Natural killer cell (primary cell): ENCODE measurements around the gene CYB5D1. TPM values are rescaled to one million over a fixed set of nuclear protein-coding genes. Genes with fewer than 3 reads are reported as not detected.

ENCODE experiments used
- ATAC-seq, 3 donors: fragments of 150-1000 bp in 2 of 3; fragments of 200-7000 bp in 1 of 3; cut with Tn5 transposase; 1 replicate in 1 of 3; 2 replicates in 2 of 3; pipeline ENCODE4 v1.10.0; 2021; ENCODE audit warnings: mild to moderate bottlenecking in 2 of 3, moderate library complexity in 2 of 3
- DNase-seq, 2 donors: peaks; one replicate each; pipeline versions ENCODE4 v3.0.0 to v3.0.0-alpha.2; 2013 to 2021; ENCODE audit warnings: mixed read lengths in 1 of 2
- H3K27ac ChIP-seq: one replicate; pipeline ENCODE4 v1.5.1; 2013; ENCODE audit warnings: mild to moderate bottlenecking, low read length
- H3K27me3 ChIP-seq: one replicate; pipeline ENCODE4 v1.6.1; 2013; ENCODE audit warnings: low read length; ENCODE audit not compliant: control insufficient read depth, insufficient read depth
- H3K36me3 ChIP-seq: one replicate; pipeline ENCODE4 v1.6.1; 2013; ENCODE audit warnings: low read length; ENCODE audit not compliant: control insufficient read depth, insufficient read depth
- H3K4me1 ChIP-seq: one replicate; pipeline ENCODE4 v1.6.1; 2013; ENCODE audit warnings: low read length; ENCODE audit not compliant: control insufficient read depth, insufficient read depth
- H3K4me3 ChIP-seq: one replicate; pipeline ENCODE4 v1.5.1; 2013; ENCODE audit warnings: low read length
- H3K9me3 ChIP-seq: one replicate; pipeline ENCODE4 v1.6.1; 2013; ENCODE audit warnings: low read length; ENCODE audit not compliant: control insufficient read depth, insufficient read depth
- H3K27ac Mint-ChIP-seq, 2 donors: one replicate each; pipeline ENCODE4 v1.8.0; 2022; ENCODE audit warnings: mild to moderate bottlenecking in 2 of 2, mixed read lengths in 2 of 2, moderate library complexity in 1 of 2
- H3K27me3 Mint-ChIP-seq, 2 donors: one replicate each; pipeline ENCODE4 v1.8.0; 2022; ENCODE audit warnings: low read depth in 2 of 2, mixed read lengths in 2 of 2
- H3K36me3 Mint-ChIP-seq: one replicate; pipeline ENCODE4 v1.8.0; 2022; ENCODE audit warnings: mixed read lengths
- H3K4me1 Mint-ChIP-seq, 2 donors: one replicate each; pipeline ENCODE4 v1.8.0; 2022; ENCODE audit warnings: mixed read lengths in 2 of 2
- H3K4me3 Mint-ChIP-seq: one replicate; pipeline ENCODE4 v1.8.0; 2022; ENCODE audit warnings: mild to moderate bottlenecking, moderate library complexity, mixed read lengths
- H3K9me3 Mint-ChIP-seq, 2 donors: one replicate each; pipeline ENCODE4 v1.8.0; 2022; ENCODE audit warnings: mixed read lengths in 2 of 2
- WGBS: methylation state at CpG from one replicate; pipeline ENCODE4 v1.1.7; 2013; ENCODE audit warnings: missing lambda C conversion rate; ENCODE audit not compliant: insufficient coverage; 5-methylcytosine and 5-hydroxymethylcytosine counted together
- intact Hi-C: fragments of 100-400 bp; cut with micrococcal nuclease; formaldehyde crosslinking; loops from one replicate; pipeline ENCODE4 v1.14.2; 2022
- total RNA-seq, 4 donors: library from RNA; stranded (reverse); fragments of 120-200 nt in 1 of 4; gene quantifications; one replicate each; pipeline versions ENCODE4 v1.2.3 to v1.2.4, GENCODE V29; 2013 to 2022
- TF ChIP-seq, protein P1 (sequence below): fragments of 200-600 bp; IDR thresholded peaks from one replicate; pipeline ENCODE4 v1.8.0; 2022; ENCODE audit warnings: antibody characterized with exemption

The CYB5D1 gene
- total RNA-seq, 3 donors from 2014 or later (not counting 1 experiment from before 2014, with no cell fraction given) = 11.0 to 18.3 (median 11.5) TPM

DNA sequence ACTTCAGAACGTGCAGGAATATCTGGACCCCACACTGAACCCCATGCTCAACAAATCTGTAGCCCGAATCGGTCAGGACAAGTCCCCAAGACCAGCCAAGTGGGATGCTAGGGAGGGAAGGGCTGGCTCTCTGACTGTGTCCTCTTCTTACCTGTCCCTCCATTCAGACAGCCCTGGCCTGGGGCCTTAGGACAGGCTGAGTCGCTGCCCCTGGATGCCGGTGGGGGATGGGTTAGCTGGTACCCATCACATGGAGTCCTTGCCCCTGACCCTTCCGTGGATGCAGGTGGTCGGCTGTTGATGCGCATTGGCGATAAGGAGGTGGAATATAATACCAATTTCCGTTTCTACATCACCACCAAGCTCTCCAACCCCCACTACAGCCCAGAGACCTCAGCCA, 39.8 kb upstream of the CYB5D1 start:
- TF ChIP-seq, protein P1, sequence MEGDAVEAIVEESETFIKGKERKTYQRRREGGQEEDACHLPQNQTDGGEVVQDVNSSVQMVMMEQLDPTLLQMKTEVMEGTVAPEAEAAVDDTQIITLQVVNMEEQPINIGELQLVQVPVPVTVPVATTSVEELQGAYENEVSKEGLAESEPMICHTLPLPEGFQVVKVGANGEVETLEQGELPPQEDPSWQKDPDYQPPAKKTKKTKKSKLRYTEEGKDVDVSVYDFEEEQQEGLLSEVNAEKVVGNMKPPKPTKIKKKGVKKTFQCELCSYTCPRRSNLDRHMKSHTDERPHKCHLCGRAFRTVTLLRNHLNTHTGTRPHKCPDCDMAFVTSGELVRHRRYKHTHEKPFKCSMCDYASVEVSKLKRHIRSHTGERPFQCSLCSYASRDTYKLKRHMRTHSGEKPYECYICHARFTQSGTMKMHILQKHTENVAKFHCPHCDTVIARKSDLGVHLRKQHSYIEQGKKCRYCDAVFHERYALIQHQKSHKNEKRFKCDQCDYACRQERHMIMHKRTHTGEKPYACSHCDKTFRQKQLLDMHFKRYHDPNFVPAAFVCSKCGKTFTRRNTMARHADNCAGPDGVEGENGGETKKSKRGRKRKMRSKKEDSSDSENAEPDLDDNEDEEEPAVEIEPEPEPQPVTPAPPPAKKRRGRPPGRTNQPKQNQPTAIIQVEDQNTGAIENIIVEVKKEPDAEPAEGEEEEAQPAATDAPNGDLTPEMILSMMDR = no peak
- intact Hi-C loops = no loop called here
- H3K4me3 ChIP-seq = no peak overlapping the region
- H3K4me3 Mint-ChIP-seq = no peak overlapping the region
- H3K36me3 ChIP-seq = no peaks in the 10 kb centered on the region
- no peak overlapping the region for H3K27ac ChIP-seq
- no peaks in the 10 kb centered on the region for H3K27me3 ChIP-seq
- no peaks in the 10 kb centered on the region for H3K9me3 Mint-ChIP-seq
- DNase-seq (no peak), ATAC-seq (no peak)
- H3K27ac Mint-ChIP-seq = no peak overlapping the region
- H3K27me3 Mint-ChIP-seq = peaks cover 0 to 7% of the 10 kb centered on the region in 2 donors
- H3K36me3 Mint-ChIP-seq = no peaks in the 10 kb centered on the region
- 90% methylated on average over 10 of the region's 10 CpGs for WGBS
- no peaks in the 10 kb centered on the region for H3K9me3 ChIP-seq
- H3K4me1 Mint-ChIP-seq = no peaks in the 10 kb centered on the region
- H3K4me1 ChIP-seq = no peaks in the 10 kb centered on the region

DNA sequence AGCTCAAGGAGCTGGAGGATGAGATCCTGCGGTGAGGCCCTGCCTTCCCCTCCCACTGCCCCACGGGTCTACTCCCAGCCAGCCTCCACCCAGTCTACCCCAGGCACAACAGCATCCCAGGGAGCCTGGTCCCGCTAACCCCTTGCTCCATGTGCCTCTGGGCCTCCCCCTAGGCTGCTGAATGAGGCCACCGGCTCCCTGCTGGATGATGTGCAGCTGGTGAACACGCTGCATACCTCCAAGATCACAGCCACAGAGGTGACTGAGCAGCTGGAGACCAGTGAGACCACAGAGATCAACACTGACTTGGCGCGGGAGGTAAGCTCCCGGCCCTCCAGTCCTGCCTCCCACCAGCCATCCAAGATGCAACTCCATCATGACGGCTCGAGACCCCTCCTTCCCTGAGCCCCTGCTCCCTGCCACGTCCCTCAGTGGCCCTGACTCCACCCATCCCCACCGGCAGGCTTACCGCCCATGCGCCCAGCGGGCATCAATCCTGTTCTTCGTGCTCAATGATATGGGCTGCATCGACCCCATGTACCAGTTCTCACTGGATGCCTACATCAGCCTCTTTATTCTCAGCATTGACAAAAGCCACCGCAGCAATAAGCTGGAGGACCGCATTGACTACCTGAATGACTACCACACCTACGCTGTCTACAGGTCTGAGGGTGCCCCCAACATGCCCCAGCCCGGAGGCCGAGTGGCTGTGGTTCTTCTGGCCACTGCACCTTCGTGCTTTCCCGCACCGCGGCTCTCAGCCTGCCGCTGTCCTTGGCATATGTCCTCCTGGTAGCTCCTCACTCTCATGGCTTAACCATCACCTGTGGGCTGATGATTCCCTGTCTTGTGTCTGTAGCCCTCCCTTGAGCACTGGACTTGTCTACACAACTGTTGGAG, 38.8 kb upstream of the CYB5D1 start:
- H3K36me3 ChIP-seq = no peaks in the 10 kb centered on the region
- Mint-ChIP-seq H3K4me3 (no peak overlapping the region), H3K36me3 (no peaks in the 10 kb centered on the region), H3K27me3 (peaks cover 4 to 7% of the 10 kb centered on the region in 2 donors), H3K9me3 (no peaks in the 10 kb centered on the region), H3K27ac (no peak overlapping the region), H3K4me1 (no peaks in the 10 kb centered on the region)
- ATAC-seq (no peak), DNase-seq (no peak)
- H3K27me3 ChIP-seq = no peaks in the 10 kb centered on the region
- WGBS = 88% methylated on average over 27 of the region's 27 CpGs
- no peaks in the 10 kb centered on the region for H3K4me1 ChIP-seq
- intact Hi-C loops = no loop called here
- no peaks in the 10 kb centered on the region for H3K9me3 ChIP-seq
- no peak overlapping the region for H3K27ac ChIP-seq
- TF ChIP-seq, protein P1 = no peak
- H3K4me3 ChIP-seq = no peak overlapping the region

DNA sequence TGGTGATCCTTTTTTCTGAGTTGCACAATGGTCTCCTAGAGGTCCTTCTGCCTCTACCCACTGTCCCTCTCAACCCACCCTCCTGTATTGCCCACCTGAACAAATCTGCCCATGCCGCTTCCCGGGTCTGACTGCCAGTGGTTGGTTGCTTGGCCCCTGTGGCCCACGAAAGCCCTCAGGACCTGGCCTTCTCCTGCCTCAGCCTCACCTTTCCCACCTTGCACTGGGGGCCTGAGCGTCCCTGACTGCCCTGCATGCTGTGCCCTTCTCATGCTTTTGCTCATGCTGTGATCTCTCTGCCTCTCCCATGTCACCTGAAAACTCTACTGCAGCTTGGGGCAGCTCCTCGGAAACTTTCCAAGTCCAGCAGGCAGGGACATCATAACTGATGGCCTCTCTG, 37.6 kb upstream of the CYB5D1 start:
- H3K4me3 ChIP-seq = no peak overlapping the region
- Mint-ChIP-seq H3K4me3 (no peak overlapping the region), H3K27ac (no peak overlapping the region), H3K9me3 (no peaks in the 10 kb centered on the region), H3K4me1 (no peaks in the 10 kb centered on the region), H3K36me3 (no peaks in the 10 kb centered on the region), H3K27me3 (peaks cover 7 to 13% of the 10 kb centered on the region in 2 donors)
- no peaks in the 10 kb centered on the region for H3K9me3 ChIP-seq
- H3K4me1 ChIP-seq = no peaks in the 10 kb centered on the region
- 82% methylated on average over 5 of the region's 5 CpGs for WGBS
- no peaks in the 10 kb centered on the region for H3K36me3 ChIP-seq
- ATAC-seq (no peak), DNase-seq (no peak)
- intact Hi-C loops = loop anchor here (5.0 kb wide), 1 partner anchor 237 kb away; no protein-coding TSS in a partner anchor
- H3K27me3 ChIP-seq = no peaks in the 10 kb centered on the region
- TF ChIP-seq, protein P1 = no peak
- no peak overlapping the region for H3K27ac ChIP-seq
